GM12872 (cell line): Measurements from ENCODE around the gene HIF3A.

Experiments used
- CTCF ChIP-seq: IDR thresholded peaks from 3 replicates; pipeline ENCODE4 v1.5.1; 2011; ENCODE audit warnings: low read depth, mild to moderate bottlenecking, low read length, moderate library complexity; ENCODE audit not compliant: insufficient read depth

HIF3A gene

GRCh38 chr19:46299004-46299509, 2.2 kb downstream of the HIF3A start:
- TF ChIP-seq CTCF, result no peak

GRCh38 chr19:46299695-46300094, 2.9 kb downstream of the HIF3A start:
- TF ChIP-seq CTCF, result no peak

GRCh38 chr19:46303322-46303690, 6.5 kb downstream of the HIF3A start:
- TF ChIP-seq CTCF, result no peak

- TF ChIP-seq CTCF, result no peak
Observed at GRCh38 chr19:46303691-46304397, 7.0 kb downstream of the HIF3A start.

GRCh38 chr19:46306501-46306900, 9.7 kb downstream of the HIF3A start:
- no peak for TF ChIP-seq CTCF

- TF ChIP-seq CTCF, result no peak
Observed at GRCh38 chr19:46308510-46308909, 11.7 kb downstream of the HIF3A start.

- TF ChIP-seq CTCF, result no peak
Observed at GRCh38 chr19:46309056-46309455, 12.2 kb downstream of the HIF3A start.
